NCI-H2171 (cell line): ENCODE data around the gene USH1C.

Experiments
- DNase-seq: peaks from one replicate; lab custom pipeline; 2025; lab: John Stamatoyannopoulos, UW

The USH1C gene

GRCh38 chr11:17544181-17544622 lies at the start of gene USH1C:
TSS of gene USH1C (minus strand) at chr11:17544416. CDS start at chr11:17544307, 109 bp downstream.
- no peak for DNase-seq

DNA sequence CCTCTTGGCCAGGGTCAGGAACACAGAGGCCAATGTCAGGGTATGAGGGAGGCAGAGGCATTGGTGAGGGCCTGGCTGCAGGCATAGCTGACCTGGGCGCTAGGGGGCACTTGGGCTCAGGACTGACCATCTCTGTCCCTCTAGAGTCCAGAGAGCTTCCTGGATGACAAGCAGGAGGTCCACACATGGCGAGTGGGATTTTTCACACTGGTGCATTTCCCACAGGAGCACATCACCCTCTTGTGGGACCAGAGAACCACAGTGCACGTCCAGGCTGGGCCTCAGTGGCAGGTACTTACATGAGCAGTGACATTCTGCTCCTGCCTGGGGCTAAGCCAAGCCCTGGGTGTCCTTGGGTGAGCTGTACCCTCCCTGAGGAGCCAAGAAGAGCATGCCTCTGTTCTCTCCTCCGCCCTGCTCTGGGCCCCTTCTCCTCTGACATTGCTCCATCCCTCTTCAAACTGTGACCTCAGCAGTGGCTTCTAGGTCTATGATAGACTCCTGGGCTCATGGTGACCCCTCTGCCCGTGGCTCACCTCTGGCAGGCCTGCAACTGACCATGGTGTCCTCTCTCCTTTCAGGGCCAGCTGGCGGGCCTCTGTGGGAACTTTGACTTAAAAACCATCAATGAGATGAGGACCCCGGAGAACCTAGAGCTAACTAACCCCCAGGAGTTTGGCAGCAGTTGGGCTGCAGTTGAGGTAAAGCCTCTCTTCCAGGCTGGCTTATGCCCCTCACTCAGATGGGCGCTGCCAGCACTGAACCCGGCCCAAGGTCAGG lies 49.4 kb upstream of the USH1C start:
- DNase-seq = no peak

DNA sequence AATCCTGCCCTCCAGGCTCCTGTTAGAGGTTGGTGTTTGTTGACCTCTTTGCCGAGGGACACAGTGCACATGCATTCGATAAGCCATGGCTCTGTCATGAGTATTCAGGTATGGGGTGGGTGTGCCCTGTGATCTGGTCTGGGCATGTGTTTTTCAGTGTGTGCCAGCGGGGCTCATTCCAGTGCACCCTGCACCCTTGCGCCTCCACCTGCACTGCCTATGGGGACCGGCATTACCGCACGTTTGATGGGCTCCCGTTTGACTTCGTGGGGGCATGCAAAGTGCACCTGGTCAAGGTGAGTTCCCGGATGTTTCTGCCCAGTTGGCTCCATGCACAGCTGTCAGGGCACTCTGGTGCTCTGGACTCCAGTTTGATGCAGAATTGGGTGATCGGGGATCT lies 47.1 kb upstream of the USH1C start:
- DNase-seq = no peak

GRCh38 chr11:17590463-17590862 lies 46.2 kb upstream of the USH1C start:
- no peak for DNase-seq

DNA sequence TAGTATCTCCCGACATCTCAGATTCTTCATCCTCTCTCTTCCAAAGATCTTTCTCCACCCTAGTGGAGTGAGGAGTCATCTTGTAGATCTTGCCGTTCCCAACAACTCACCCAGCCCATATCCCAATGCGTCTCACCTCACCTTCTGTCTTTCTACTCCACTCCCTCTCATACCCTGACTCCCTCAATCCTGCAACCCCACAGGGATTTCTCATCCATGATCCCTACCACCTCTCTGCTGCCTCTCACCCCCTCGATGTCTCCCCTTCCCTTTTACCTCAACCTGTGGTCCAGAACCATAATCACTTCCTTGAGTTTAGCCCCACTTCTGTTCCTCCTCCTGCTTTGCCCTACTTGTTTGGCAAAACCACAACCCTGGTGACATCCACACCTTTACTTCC lies 44.5 kb upstream of the USH1C start:
- DNase-seq = no peak

- DNase-seq = no peak
Measured at GRCh38 chr11:17588166-17588565, 44.0 kb upstream of the USH1C start.

DNA sequence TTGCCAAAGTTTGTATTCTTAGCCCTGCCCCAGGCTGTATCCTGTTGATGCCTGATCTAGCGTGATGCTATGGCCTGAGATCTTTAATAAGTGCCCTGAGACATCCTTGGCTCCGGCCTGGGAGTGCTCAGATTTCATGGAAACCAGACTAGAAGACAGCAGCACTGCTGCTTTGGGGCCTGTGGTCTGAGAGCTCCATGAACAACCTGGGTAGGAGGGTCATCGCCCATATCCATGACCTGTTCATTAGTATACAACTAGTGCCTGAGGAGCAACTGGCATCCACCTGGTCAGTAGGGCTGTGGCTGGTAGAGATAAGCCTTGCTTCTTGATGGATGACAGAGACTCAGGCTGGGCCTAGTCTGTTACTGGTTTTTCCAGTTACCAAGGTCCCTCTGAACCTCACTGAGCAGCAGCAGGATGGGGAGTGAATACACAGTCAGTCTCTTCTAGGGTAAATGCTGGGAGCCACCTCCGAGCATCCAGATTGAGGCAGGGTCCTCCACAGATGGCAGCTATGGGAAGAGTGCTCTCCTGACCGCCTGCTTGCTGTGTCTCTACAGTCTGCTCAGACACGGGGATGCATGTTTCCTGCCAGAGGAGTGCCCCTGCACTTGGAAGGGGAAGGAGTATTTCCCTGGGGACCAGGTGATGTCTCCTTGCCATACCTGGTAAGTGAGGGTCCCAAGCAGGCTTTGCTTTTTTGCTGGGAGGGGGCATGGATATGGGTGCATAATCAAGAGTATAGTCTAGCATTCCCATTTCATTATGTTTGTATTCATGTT lies 41.9 kb upstream of the USH1C start:
- no peak for DNase-seq

DNA sequence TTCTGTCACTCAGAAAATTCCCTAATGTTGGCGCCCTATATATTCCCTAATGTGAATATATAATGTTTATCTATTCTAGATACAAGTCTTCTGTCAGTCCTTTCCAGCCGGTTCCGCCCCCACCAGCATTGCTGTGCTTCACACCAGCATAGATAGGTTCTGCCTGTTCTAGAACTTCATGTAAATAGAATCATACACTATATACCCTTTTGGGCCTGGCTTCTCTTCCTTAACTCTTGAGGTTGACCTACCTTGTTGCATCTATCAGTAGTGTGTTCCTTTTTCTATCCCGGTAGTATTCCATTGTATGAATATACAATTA lies 37.5 kb upstream of the USH1C start:
- no peak for DNase-seq

DNA sequence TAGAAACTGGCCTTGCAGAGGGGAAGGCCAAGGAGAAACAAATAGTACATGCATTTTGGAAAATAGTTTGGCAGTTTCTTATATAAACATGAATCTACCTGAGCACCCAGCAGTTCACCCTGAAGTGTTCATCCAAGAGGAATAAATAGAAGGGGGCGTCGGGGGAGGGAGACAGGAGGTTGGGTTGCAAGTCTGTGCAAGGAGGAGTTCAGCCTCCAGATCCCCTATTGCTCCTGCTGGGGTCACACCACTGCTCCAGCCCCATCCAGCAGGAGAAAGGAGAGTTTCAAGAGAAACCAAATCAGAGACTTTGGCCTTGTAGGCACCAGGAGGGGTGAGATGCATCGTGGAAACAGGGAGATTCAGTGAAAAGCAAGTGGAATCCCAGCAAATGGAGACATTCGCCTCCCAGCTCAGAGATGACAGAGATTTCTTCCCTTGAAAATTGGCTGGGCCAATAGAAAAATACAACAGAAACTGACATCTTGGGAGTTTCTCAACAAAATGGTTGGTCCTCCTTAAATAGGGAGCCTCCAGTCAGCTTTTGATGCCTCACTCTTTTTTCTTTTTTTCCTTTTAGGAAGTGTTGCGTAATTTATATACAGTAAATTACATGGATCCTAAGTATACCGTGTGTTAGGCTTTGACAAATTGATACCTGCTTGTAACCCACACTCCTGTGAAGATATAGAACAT lies 37.0 kb upstream of the USH1C start:
- no peak for DNase-seq

- DNase-seq = no peak
Measured at GRCh38 chr11:17580271-17580670, 36.1 kb upstream of the USH1C start.

DNA sequence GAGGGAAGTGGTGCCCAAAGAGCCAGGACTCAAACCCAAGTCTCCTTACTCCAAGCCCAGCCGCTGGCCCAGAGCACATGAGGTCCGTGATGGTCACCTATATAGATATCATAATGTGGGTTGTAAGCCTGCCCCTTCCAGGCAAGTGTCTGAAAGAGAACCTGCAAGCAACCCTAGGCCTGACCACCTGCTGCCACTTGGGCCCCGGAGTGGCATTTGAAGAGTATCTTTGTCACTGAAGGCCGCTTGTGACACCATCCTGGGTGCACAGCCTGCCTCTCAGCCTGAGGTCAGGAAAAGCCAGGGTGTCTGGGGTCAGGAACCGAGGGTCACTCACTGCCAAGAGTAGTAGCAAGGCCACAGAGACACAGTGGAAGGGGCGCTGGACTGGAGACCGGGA lies 35.2 kb upstream of the USH1C start:
- no peak for DNase-seq

- DNase-seq = no peak
Measured at GRCh38 chr11:17578958-17579357, 34.7 kb upstream of the USH1C start.

- no peak for DNase-seq
Measured at GRCh38 chr11:17578296-17578695, 34.1 kb upstream of the USH1C start.

DNA sequence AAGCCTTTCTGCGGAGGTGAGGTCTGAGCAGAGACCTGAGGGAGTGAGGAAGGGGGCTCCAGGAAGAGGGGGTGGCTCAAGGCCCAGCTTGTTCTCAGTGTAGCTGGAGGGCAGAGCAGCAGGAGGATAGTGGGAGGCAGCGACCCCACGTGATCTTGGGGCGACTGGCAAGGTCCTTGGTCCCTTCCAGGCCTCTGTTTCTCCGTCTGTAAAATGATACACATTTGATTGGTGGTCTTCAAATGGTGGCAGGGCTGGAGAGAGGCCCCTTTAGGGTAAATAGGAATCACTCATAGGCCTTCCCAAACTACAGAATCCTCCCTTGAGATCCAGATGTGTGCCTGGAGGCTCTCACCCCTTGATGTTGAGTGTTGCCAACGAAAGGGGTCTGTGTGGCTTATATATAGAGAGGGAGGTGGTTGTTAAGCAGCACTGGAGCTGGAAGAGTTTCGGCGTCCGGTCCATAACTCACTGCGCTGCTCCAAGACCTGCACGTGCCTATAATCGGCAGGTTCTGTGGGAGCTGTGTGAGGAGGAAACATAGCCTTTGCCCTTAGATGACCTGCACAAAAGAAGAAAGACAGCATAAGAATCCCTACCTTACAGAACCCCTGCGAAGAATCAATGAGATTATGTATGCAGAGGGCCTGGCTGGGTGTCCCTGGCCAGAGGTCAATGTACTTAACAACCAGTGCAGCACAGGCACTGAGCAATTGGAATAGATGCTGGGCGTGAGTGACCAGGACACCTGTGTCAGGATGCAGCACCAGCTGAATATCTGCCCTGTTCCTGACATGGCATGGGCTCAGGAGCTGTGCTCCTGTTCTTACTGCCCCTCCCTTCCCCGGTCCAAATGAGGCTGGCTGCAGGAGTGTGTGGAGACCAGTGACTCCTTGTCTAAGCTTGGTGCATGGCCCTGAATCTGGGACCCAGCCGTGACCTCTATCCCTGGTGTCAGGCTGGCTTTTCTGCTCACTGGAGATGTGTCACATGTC lies 31.5 kb upstream of the USH1C start:
- no peak for DNase-seq

DNA sequence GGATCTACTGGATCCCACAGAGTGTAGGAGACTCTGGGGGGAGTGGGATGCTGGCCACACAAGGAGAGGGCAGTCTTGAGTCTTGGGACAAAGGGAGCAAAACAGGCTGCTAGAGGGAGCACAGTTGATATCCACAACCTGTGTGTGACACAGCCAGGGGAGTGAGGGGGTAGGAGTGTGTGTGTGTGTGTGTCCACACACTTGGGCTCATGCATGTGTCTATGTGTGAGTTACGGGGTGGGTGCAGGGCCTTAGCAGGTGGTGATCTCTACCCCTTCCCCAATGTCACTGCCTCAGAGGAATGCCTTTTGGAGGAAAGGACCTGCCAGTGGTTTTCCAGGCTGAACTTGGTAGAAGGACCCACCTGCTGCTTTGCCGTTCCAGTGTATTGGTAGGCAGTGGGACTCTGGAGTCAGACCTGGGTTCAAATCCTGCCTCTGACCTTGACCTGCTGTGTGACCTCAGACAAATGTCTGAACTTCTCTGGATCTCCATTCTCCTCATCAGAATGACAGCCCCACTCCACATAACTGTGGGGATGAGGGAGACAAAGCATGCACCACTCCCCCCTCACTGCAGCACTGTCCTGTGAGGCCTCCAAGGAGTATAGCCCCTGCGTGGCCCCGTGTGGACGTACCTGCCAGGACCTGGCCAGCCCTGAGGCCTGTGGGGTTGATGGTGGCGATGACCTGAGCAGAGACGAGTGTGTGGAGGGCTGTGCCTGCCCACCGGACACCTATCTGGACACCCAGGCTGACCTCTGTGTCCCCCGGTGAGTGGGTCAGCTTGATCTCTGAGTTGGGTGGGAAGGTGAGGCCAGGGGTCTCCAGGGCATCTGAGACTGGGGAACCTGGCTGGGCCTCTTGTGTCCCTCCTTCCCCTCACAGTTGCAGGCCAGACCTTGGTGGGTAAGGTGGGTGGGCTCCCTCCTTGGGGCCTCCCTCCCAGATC lies 30.2 kb upstream of the USH1C start:
- DNase-seq = no peak

DNA sequence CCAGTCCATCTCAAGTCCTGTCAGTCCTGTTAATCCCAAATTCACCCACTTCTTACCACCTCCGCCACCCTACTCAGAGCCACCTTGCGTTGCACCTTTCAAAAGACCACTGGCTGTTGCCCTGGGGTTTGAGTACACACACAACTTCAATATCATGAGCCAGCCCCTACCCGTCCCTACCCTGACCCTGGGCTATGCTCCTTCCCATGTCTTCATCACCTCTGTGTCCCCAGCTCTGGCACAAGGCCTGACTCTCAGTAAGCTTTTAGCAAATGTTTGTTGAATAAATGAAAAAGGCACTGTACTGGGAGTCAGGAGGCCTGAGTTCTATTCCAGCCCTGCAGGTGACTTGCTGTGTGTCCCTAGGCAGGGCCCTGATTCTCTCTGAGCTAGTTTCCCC lies 29.3 kb upstream of the USH1C start:
- DNase-seq = no peak

DNA sequence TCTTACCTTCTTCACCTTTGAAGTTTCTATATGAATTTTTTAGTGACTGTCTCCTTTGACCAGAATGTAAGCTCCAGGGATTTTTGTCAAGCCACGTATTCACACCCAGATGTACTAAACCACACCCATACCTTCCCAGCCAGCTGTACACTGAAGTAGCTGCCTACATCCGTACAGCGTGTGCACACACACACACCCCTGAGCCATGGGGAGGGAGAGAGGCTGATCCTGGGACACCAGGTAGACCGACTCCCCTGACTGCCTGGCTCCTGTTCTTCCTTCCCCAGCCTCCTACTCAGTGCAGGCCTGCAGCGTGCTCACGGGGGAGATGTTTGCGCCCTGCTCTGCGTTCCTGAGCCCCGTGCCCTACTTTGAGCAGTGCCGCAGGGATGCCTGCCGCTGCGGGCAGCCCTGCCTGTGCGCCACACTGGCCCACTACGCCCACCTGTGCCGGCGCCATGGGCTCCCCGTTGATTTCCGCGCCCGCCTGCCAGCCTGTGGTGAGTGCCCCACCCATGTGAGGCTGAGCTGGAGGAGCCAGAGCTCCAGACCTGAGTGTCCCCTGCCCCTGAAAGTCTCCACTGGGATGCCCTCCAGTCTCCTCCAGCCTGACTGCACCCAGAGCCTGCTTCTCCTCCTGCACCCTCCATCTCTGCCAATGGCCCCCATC lies 28.7 kb upstream of the USH1C start:
- no peak for DNase-seq

DNA sequence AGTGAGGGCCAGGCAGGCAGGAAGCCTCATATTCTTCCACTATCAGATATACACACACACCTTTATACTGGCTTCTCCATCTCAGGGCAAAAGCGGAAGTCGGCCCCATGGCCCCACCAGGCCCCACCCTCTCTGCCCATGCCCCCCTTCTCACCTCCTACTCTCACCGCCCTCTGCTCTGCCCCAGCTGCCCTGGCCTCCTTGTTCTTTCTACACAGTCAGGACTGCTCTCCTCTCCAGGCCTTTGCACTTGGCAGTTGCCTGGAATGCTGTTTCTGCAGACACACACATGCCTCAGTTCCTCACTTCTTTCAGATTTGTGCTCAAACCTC lies 28.1 kb upstream of the USH1C start:
- no peak for DNase-seq

- no peak for DNase-seq
Measured at GRCh38 chr11:17571431-17572358, 27.5 kb upstream of the USH1C start.
